CD4-positive, alpha-beta T cell treated with Interleukin-12 subunit alpha and Interleukin-12 subunit beta, for 1 hour (primary cell): ENCODE data around the gene FOXS1.

Source experiments
- DNase-seq: peaks from one replicate; pipeline ENCODE4 v3.0.0-alpha.2; 2020

The FOXS1 gene

GRCh38 chr20:31860390-31861134 lies 15.2 kb upstream of the FOXS1 start:
- no peak for DNase-seq

- DNase-seq = no peak
Measured at GRCh38 chr20:31859998-31860380, 14.6 kb upstream of the FOXS1 start.

- no peak for DNase-seq
Measured at GRCh38 chr20:31859266-31859997, 14.0 kb upstream of the FOXS1 start.

- DNase-seq = no peak
Measured at GRCh38 chr20:31858760-31859083, 13.3 kb upstream of the FOXS1 start.

- DNase-seq = no peak
Measured at GRCh38 chr20:31857861-31858759, 12.7 kb upstream of the FOXS1 start.

- DNase-seq = no peak
Measured at GRCh38 chr20:31856516-31856915, 11.1 kb upstream of the FOXS1 start.

GRCh38 chr20:31853481-31853880 lies 8.1 kb upstream of the FOXS1 start:
- no peak for DNase-seq

- DNase-seq = no peak
Measured at GRCh38 chr20:31851240-31851955, 6.0 kb upstream of the FOXS1 start.

- no peak for DNase-seq
Measured at GRCh38 chr20:31849306-31849930, 4.0 kb upstream of the FOXS1 start.

GRCh38 chr20:31848088-31848999 lies 2.9 kb upstream of the FOXS1 start:
- DNase-seq = no peak

- no peak for DNase-seq
Measured at GRCh38 chr20:31846793-31847138, 1.4 kb upstream of the FOXS1 start.

GRCh38 chr20:31844737-31845299 lies 586 bp downstream of the FOXS1 start:
- DNase-seq = no peak

- DNase-seq = no peak
Measured at GRCh38 chr20:31843881-31844280, 1.5 kb downstream of the FOXS1 start.

- DNase-seq = no peak
Measured at GRCh38 chr20:31843288-31843687, 2.1 kb downstream of the FOXS1 start.

GRCh38 chr20:31842471-31843157 lies 2.8 kb downstream of the FOXS1 start:
- no peak for DNase-seq

GRCh38 chr20:31841928-31842327 lies 3.5 kb downstream of the FOXS1 start:
- no peak for DNase-seq

- no peak for DNase-seq
Measured at GRCh38 chr20:31840906-31841816, 4.2 kb downstream of the FOXS1 start.

- no peak for DNase-seq
Measured at GRCh38 chr20:31839782-31840487, 5.5 kb downstream of the FOXS1 start.
